Activated CD4-positive, alpha-beta memory T cell treated with anti-CD3 and anti-CD28 coated beads for 36 hours (primary cell): ENCODE results near the gene SLC25A45. TPM values are rescaled to one million over a fixed set of nuclear protein-coding genes. Genes with fewer than 3 reads are reported as not detected.
"Not testable (repeated sequence)": the region's sequence is repeated elsewhere in the genome, so short reads cannot be mapped to it uniquely, and the experiment has no call there.

ENCODE experiments used
- CTCF ChIA-PET: fragments of 350-600 bp; sonication (Branson Sonifier 250); formaldehyde crosslinking; loops from one replicate; lab custom pipeline; 2021; ENCODE audit warnings: antibody characterized with exemption, inconsistent platforms; lab: Charles Lee
- POLR2A ChIA-PET: fragments of 350-600 bp; sonication (Branson Sonifier 250); formaldehyde crosslinking; loops from one replicate; lab custom pipeline; 2021; ENCODE audit warnings: antibody characterized with exemption; lab: Charles Lee
- DNase-seq: peaks from one replicate; pipeline ENCODE4 v3.0.0-alpha.2; 2020
- H3K27ac Mint-ChIP-seq: one replicate; pipeline ENCODE4 v1.8.0; 2021; ENCODE audit warnings: mixed read lengths
- H3K27me3 Mint-ChIP-seq: one replicate; pipeline ENCODE4 v1.8.0; 2021; ENCODE audit warnings: mixed read lengths
- H3K36me3 Mint-ChIP-seq: one replicate; pipeline ENCODE4 v1.8.0; 2021; ENCODE audit warnings: mixed read lengths
- H3K4me1 Mint-ChIP-seq: one replicate; pipeline ENCODE4 v1.8.0; 2021; ENCODE audit warnings: low read depth, mixed read lengths
- H3K4me3 Mint-ChIP-seq: one replicate; pipeline ENCODE4 v1.8.0; 2021; ENCODE audit warnings: mild to moderate bottlenecking, mixed read lengths
- H3K9me3 Mint-ChIP-seq: one replicate; pipeline ENCODE4 v1.8.0; 2021; ENCODE audit warnings: mixed read lengths
- intact Hi-C: fragments of 100-400 bp; cut with micrococcal nuclease; formaldehyde crosslinking; loops from one replicate; pipeline ENCODE4 v1.15.1; 2023
- total RNA-seq, 2 experiments: library from RNA; stranded (reverse); gene quantifications; one replicate each; pipeline ENCODE4 v1.2.3, GENCODE V29; 2021

The SLC25A45 gene
- total RNA-seq, 2 experiments from 2014 or later = 14.4 to 16.1 TPM

GRCh38 chr11:65415499-65416340 lies 33.3 kb upstream of the SLC25A45 start:
- Mint-ChIP-seq H3K27ac (peak overlapping the region; percentile 100), H3K4me1 (peaks cover 35% of the 10 kb centered on the region), H3K9me3 (no peaks in the 10 kb centered on the region), H3K4me3 (peak overlapping the region; percentile 97), H3K27me3 (no peaks in the 10 kb centered on the region), H3K36me3 (peaks cover 20% of the 10 kb centered on the region)
- CTCF ChIA-PET = interaction anchor here (0.5 to 11.8 kb wide), 34 partner anchors 9 to 143 kb away, joined by 3 to 257 read pairs (median 5); partner anchors contain the start of genes FRMD8, MALAT1, SCYL1 and SLC25A45
- intact Hi-C loops = loop anchor here (1.0 to 2.0 kb wide), 4 partner anchors 17 to 95 kb away; no protein-coding TSS in a partner anchor
- POLR2A ChIA-PET = interaction anchor here (0.6 to 17.4 kb wide), 11 partner anchors 10 to 150 kb away, joined by 3 to 4089 read pairs (median 4); partner anchors contain the start of genes FRMD8 and MALAT1
- DNase-seq = no peak

GRCh38 chr11:65414776-65415498 lies 32.5 kb upstream of the SLC25A45 start:
- POLR2A ChIA-PET = interaction anchor here (0.8 to 17.4 kb wide), 6 partner anchors 10 to 85 kb away, joined by 4 to 4089 read pairs (median 15); partner anchors contain the start of genes FRMD8 and MALAT1
- Mint-ChIP-seq H3K4me1 (peaks cover 31% of the 10 kb centered on the region), H3K36me3 (peaks cover 17% of the 10 kb centered on the region), H3K27me3 (no peaks in the 10 kb centered on the region), H3K9me3 (no peaks in the 10 kb centered on the region), H3K27ac (no peak overlapping the region), H3K4me3 (no peak overlapping the region)
- CTCF ChIA-PET = interaction anchor here (0.7 to 11.8 kb wide), 19 partner anchors 9 to 125 kb away, joined by 3 to 257 read pairs (median 10); partner anchors contain the start of genes FRMD8, MALAT1, SCYL1 and SLC25A45
- intact Hi-C loops = no loop called here
- no peak for DNase-seq

- DNase-seq, H3K9me3 Mint-ChIP-seq, H3K27me3 Mint-ChIP-seq, H3K4me3 Mint-ChIP-seq, H3K27ac Mint-ChIP-seq, intact Hi-C loops: not testable (repeated sequence)
- ChIA-PET POLR2A (interaction anchor here (0.8 to 2.1 kb wide), 2 partner anchors 8 to 86 kb away, joined by 3 to 5 read pairs; partner anchors contain the start of gene MALAT1), CTCF (interaction anchor here (1.1 to 11.8 kb wide), 3 partner anchors 47 to 96 kb away, joined by 3 to 257 read pairs (median 3); no protein-coding TSS in a partner anchor)
- Mint-ChIP-seq H3K4me1 (peaks cover 23% of the 10 kb centered on the region), H3K36me3 (peaks cover 17% of the 10 kb centered on the region)
Measured at GRCh38 chr11:65413077-65413664, 30.7 kb upstream of the SLC25A45 start.

GRCh38 chr11:65412271-65413076 lies 30.0 kb upstream of the SLC25A45 start:
- H3K36me3 Mint-ChIP-seq = peaks cover 14% of the 10 kb centered on the region
- H3K27ac Mint-ChIP-seq = no peak overlapping the region

GRCh38 chr11:65411681-65412070 lies 29.2 kb upstream of the SLC25A45 start:
- Mint-ChIP-seq H3K4me3 (no peak overlapping the region), H3K9me3 (no peaks in the 10 kb centered on the region), H3K27me3 (no peaks in the 10 kb centered on the region), H3K4me1 (peaks cover 11% of the 10 kb centered on the region), H3K27ac (no peak overlapping the region), H3K36me3 (peaks cover 12% of the 10 kb centered on the region)
- DNase-seq = no peak
- intact Hi-C loops = no loop called here
- ChIA-PET CTCF (interaction anchor here (1.3 to 11.8 kb wide), 2 partner anchors 45 to 97 kb away, joined by 3 to 257 read pairs; no protein-coding TSS in a partner anchor), POLR2A (interaction anchor here (2.1 kb wide), 1 partner anchor 10 kb away, joined by 5 read pairs; no protein-coding TSS in a partner anchor)

More at GRCh38 chr11:65412271-65413076, 30.0 kb upstream of the SLC25A45 start:
- intact Hi-C loops = no loop called here
- H3K27me3 Mint-ChIP-seq = no peaks in the 10 kb centered on the region
- no peak for DNase-seq
- H3K9me3 Mint-ChIP-seq = no peaks in the 10 kb centered on the region
- ChIA-PET POLR2A (interaction anchor here (0.8 to 2.1 kb wide), 2 partner anchors 9 to 86 kb away, joined by 3 to 5 read pairs; partner anchors contain the start of gene MALAT1), CTCF (interaction anchor here (1.1 to 11.8 kb wide), 3 partner anchors 46 to 96 kb away, joined by 3 to 257 read pairs (median 3); no protein-coding TSS in a partner anchor)
- H3K4me3 Mint-ChIP-seq = no peak overlapping the region
- H3K4me1 Mint-ChIP-seq = peaks cover 19% of the 10 kb centered on the region

- Mint-ChIP-seq H3K27ac (no peak overlapping the region), H3K9me3 (no peaks in the 10 kb centered on the region), H3K4me1 (peaks cover 6% of the 10 kb centered on the region), H3K36me3 (peaks cover 12% of the 10 kb centered on the region), H3K4me3 (no peak overlapping the region), H3K27me3 (no peaks in the 10 kb centered on the region)
- DNase-seq = no peak
- intact Hi-C loops = no loop called here
- ChIA-PET CTCF (no interaction called here), POLR2A (interaction anchor here (1.0 to 2.1 kb wide), 2 partner anchors 10 to 98 kb away, joined by 3 to 5 read pairs; no protein-coding TSS in a partner anchor)
Measured at GRCh38 chr11:65410936-65411680, 28.7 kb upstream of the SLC25A45 start.

GRCh38 chr11:65404638-65405339 lies 22.3 kb upstream of the SLC25A45 start:
- POLR2A ChIA-PET = interaction anchor here (0.9 kb wide), 1 partner anchor 10 kb away, joined by 4 read pairs; no protein-coding TSS in a partner anchor
- Mint-ChIP-seq H3K36me3 (peaks cover 24% of the 10 kb centered on the region), H3K27ac (no peak overlapping the region)

GRCh38 chr11:65404210-65404609 lies 21.8 kb upstream of the SLC25A45 start:
- DNase-seq = no peak
- Mint-ChIP-seq H3K4me3 (no peak overlapping the region), H3K36me3 (peaks cover 23% of the 10 kb centered on the region), H3K27ac (no peak overlapping the region), H3K9me3 (no peaks in the 10 kb centered on the region), H3K27me3 (no peaks in the 10 kb centered on the region), H3K4me1 (no peaks in the 10 kb centered on the region)
- ChIA-PET CTCF (no interaction called here), POLR2A (no interaction called here)
- intact Hi-C loops = no loop called here

More at GRCh38 chr11:65404638-65405339, 22.3 kb upstream of the SLC25A45 start:
- intact Hi-C loops = no loop called here
- no peak overlapping the region for H3K4me3 Mint-ChIP-seq
- no peak for DNase-seq
- no peaks in the 10 kb centered on the region for H3K9me3 Mint-ChIP-seq
- CTCF ChIA-PET = interaction anchor here (3.0 kb wide), 1 partner anchor 11 kb away, joined by 18 read pairs; no protein-coding TSS in a partner anchor
- H3K4me1 Mint-ChIP-seq = no peaks in the 10 kb centered on the region
- no peaks in the 10 kb centered on the region for H3K27me3 Mint-ChIP-seq

GRCh38 chr11:65403607-65404121 lies 21.2 kb upstream of the SLC25A45 start:
- intact Hi-C loops = no loop called here
- Mint-ChIP-seq H3K9me3 (no peaks in the 10 kb centered on the region), H3K27ac (no peak overlapping the region), H3K4me1 (no peaks in the 10 kb centered on the region), H3K36me3 (peaks cover 21% of the 10 kb centered on the region), H3K4me3 (no peak overlapping the region), H3K27me3 (no peaks in the 10 kb centered on the region)
- CTCF ChIA-PET = interaction anchor here (0.8 kb wide), 1 partner anchor 13 kb away, joined by 3 read pairs; no protein-coding TSS in a partner anchor
- POLR2A ChIA-PET = no interaction called here
- DNase-seq = no peak
